ENCODE measurements around the gene TK1.
"Not testable (repeated sequence)": the region's sequence is repeated elsewhere in the genome, so short reads cannot be mapped to it uniquely, and the experiment has no call there.

The TK1 gene

DNA sequence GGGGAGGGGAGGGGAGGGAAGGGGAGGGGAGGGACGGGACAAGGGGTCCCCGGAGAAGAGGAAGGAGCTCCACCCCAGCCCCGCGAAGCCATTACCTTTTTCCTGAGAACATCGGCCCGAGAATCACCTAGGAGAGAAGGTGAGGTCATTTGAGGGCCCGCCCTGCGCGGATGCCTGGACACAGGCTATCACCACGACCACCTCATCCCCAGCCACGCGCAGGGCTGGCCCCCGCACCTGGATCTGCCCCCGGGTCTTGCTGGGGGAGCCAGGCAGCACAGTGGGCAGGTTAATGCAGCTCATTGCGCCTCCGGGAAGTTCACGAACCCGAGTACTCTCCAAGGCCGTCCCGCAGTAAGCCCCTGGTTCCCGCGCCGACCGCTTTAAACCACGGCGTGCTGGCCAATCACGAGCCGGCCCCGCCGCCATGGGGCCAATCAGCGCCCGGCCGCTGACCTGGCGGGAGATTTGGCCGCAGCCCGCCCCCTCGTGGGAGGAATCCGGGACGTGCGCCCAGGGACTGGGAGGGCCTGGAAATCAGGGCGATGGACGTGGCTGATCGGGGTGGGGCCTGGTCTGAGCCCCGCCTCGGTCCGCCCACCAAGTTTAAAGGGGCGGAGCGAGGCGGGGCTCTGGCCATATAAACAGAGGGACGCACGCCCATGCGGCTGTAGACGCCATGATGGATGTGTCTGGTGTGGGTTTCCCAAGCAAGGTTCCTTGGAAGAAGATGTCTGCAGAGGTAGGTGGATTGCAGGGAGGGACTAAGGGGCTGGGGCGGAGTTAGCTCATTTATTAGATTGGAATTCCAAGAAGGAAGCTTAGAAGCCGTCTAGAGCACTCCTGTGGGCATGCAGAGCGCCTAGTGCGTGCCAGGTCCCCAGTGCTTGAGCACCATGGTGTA, at the start of gene TK1, which contains the start of gene AFMID:
TSS of gene TK1 (minus strand) at position 361 of the 904 bp plus-strand sequence. CDS start at position 303, 58 bp downstream.
TSS of gene AFMID (plus strand) at position 671 of the 904 bp plus-strand sequence. CDS start at position 680, 9 bp downstream.
- DNase-seq, result peak; percentile 69

DNA sequence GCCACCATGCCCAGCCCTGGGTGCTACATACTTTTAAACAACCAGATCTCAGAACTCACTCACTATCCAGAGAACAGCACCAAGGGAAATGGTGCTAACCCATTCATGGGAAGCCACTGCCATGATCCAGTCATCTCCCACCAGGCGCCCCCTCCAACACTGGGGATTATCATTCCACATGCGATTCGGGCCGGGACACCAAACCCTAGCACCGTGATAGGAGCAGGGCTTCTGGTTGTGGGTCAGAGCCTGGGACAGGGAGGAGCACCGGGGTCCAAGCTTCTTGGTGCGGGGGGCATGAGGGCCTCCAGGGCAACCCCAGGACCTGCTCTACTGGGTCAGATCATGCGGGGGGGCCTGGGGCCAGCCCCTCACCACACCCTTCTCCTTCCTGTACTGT, 49.0 kb upstream of the TK1 start:
- DNase-seq, result no peak

- not testable (repeated sequence) for DNase-seq
Observed at GRCh38 chr17:78235022-78235421, 48.2 kb upstream of the TK1 start.

DNA sequence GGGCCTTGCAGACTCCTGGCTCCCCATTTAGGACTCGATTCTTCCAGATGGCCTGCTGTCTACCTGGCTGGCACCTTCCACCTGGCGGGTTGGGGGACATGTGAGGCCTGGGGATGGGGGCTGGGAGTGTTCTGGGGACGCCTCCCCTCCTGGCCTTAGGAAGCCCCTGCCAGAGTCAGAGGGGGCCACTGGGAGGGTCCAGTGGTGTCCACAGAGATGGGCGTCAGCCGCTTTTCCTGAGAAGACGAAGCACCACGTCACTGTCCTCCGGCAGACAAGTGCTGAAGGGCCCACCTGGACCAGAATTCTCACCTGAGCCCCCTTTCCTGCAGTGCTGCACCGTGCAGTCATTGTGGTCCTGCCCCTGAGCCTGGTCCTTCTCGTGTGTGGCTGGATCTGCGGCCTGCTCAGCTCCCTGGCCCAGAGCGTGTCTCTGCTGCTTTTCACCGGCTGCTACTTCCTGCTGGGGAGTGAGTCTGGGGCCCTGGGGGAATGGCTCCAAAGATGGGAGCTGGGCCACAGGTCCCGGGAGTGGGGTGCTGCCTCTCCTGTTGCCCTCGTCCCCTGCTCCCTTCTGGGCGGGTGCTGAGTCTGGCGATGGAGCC, 47.5 kb upstream of the TK1 start:
- no peak for DNase-seq

- DNase-seq, result no peak
Observed at GRCh38 chr17:78233678-78234077, 46.8 kb upstream of the TK1 start.

DNA sequence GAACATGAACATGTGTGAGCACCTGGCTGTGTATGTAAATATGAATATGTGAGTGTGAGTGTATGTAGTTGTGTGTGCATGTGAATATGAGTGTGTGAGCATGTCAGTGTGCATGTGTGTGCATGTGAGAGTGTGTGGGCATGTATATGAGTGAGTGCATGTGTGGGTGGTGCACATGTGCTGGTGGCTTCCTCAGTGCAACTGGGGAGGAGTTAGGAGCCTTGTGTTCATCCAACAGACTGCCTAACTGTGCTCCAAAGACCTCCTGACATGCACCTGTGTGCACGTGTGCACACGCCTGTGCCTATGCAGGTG, 46.0 kb upstream of the TK1 start:
- no peak for DNase-seq

DNA sequence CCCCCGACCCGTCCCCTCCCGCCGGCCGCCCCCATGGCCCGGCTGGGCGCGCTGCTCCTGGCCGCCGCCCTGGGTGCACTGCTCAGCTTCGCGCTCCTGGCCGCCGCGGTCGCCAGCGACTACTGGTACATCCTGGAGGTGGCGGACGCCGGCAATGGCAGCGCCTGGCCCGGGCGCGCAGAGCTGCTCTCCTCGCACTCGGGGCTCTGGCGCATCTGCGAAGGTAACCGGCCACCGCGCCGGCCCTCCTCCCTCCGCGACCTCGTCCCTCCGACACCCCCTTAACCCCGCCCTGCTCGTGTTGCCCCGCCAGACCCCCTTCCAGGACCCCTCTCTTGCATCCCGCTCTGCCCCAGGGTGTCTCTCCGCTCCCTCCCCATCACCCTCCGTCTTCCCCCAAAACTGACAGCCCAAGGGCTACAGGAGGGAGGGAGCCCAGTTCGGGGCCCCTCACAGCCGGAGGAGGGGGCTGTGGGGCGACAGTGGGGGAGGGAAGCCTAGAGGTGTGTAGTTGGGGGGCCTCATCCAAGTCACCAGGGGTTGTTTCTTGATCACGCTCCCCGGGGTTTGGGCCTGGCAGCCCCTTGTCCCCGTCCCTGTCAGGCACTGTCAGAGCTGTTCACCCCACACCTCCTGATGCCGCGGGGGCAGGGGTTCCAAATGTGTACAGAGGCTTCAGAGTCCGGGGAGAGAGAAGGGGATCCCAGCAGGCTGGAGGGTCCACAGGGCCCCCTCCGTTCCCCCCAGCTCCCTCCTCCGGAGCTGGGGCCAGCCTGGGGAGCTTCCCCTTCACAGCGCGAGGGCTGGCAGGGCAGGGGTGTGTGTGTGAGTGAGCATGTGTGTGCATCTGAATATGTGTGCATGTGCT, 45.4 kb upstream of the TK1 start:
- DNase-seq, result no peak

- DNase-seq, result no peak
Observed at GRCh38 chr17:78230996-78231935, 44.4 kb upstream of the TK1 start, which contains the start of gene TMEM235. Gene TMEM235 (plus strand): TSS chr17:78231631. CDS start chr17:78232024, 393 bp downstream.

DNA sequence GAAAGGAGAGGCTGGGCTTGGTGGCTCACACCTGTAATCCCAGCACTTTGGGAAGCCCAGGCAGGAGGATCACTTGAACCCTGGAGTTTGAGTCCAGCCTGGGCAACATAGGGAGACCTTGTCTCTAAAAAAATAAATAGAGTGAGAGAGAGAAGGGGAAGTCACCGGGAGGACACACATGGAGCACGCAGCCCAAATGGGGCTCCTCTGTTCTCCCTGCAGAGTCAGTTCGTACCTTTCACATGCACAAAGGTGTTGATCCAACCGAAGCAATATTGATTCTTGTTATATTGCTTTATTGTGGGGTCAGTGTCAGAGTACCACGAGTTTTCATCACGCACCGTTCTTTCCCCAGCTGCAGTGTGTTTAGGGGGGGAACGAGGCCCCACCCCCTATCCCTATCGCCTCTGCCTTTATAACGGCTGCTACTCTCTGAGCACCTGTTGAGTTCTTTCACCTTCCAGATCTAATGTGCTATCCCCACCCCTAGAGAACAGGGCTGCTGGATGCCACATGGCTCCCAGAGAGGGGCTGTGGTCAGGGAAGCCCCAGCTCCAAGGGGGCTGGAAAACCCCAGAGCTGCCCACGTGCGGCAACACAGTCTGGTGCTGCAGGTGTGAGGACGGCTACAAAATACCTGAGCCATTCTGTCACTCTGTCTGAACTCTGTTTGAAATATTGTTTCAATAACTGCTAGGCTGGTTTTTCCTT, 43.6 kb upstream of the TK1 start:
- no peak for DNase-seq

DNA sequence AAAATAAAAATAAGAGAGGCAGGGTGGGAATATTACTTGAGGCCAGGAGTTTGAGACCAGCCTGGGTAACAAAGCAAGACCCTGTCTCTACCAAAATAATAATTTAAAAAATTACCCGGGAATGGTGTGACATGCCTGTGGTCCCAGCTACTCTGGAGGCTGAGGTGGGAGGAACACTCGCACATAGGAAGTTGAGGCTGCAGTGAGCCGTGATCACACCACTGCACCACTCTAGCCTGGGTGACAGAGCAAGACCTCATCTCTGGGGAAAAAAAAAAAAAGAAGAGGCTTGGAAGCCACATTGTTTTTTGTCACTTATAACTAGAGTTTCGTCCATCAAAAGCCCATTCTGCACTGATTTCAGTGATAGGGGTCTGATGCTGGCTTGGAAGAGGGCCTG, 41.3 kb upstream of the TK1 start:
- no peak for DNase-seq

DNA sequence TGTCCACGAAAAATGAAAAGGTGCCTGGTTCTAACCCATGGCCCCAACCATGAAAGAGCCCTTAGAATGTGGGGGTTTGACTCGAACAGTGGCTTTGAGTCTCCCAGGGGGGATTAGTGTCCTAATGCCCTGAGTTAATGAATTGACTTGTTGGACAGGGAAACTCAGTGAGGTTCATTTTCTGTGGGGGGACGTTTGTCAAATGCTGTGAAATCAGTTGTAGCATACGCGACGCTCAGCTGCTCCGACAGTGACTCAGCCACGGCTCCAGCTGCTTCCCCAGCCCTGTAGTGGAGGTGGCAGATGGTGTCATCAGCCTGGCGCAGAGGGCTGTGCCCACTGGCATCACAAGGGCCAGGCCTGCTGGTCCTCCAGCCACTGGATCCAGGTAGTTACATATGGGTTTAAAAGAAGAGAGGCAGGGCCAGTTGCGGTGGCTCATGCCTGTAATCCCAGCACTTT, 40.6 kb upstream of the TK1 start:
- DNase-seq, result no peak

DNA sequence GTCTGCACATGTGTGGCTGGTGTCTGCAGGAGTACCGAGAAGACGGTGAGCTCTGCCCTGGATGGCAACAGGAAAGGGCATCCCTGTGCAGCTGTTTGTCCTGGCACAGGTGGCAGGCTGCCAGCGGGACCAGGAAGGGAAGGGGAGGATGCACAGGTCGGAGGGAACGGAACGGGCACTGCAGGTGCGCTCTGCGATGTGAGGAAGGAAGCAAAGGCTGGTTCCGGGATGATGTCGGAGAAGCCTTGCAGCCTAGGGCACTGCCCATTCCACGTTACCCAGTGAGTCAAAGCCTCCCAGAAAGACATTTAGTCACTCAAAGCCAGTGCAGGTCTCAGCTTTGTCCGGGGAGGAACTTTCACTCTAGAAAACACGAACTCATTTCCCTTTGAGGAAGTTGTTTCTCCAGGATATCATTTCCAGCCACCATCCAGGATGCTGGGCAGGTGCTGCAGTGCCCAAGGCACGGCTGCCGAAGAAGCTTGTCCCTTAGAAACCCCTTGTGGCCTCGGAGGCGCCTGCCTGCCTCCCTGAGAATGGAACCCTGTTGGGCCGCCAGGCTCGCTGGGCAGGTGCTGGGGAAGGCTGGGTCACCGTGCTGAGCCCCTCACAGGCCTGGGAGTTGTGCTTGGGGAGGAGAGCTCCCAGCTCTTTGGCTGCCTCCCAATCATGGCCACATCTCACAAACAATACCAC, 40.1 kb upstream of the TK1 start:
- no peak for DNase-seq

GRCh38 chr17:78226055-78226758, 39.4 kb upstream of the TK1 start:
- no peak for DNase-seq

DNA sequence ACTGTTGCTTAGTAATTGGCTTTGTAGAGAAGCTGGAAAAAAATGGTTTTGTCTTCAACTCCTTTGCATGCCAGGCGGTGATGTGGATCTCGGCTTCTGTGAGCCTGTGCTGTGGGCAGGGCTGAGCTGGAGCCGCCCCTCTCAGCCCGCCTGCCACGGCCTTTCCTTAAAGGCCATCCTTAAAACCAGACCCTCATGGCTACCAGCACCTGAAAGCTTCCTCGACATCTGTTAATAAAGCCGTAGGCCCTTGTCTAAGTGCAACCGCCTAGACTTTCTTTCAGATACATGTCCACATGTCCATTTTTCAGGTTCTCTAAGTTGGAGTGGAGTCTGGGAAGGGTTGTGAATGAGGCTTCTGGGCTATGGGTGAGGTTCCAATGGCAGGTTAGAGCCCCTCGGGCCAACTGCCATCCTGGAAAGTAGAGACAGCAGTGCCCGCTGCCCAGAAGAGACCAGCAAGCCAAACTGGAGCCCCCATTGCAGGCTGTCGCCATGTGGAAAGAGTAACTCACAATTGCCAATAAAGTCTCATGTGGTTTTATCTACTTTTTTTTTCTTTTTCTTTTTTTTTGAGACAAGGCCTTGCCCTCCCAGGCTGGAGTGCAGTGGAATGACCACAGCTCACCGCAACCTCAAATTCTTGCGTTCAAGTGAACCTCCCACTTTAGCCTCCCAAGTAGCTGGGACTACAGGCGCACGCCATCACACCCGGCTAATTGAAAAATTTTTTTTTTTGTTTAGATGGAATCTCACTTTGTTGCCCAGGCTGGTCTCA, 38.4 kb upstream of the TK1 start:
- no peak for DNase-seq

DNA sequence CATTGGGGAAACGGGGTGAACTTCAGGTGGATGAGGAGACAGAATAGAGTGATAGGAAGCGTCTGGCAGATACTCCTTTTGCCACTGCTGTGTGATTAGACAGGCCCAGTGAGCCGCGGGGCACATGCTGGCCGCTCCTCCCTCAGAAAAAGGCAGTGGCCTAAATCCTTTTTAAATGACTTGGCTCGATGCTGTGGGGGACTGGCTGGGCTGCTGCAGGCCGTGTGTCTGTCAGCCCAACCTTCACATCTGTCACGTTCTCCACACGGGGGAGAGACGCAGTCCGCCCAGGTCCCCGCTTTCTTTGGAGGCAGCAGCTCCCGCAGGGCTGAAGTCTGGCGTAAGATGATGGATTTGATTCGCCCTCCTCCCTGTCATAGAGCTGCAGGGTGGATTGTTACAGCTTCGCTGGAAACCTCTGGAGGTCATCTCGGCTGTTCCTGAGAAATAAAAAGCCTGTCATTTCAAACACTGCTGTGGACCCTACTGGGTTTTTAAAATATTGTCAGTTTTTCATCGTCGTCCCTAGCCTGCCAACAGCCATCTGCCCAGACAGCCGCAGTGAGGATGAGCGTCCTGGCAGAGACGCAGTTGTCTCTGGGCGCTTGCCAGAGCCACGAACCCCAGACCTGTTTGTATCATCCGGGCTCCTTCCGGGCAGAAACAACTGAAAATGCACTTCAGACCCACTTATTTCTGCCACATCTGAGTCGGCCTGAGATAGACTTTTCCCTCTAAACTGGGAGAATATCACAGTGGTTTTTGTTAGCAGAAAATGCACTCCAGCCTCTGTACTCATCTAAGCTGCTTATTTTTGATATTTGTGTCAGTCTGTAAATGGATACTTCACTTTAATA, 37.6 kb upstream of the TK1 start:
- no peak for DNase-seq

DNA sequence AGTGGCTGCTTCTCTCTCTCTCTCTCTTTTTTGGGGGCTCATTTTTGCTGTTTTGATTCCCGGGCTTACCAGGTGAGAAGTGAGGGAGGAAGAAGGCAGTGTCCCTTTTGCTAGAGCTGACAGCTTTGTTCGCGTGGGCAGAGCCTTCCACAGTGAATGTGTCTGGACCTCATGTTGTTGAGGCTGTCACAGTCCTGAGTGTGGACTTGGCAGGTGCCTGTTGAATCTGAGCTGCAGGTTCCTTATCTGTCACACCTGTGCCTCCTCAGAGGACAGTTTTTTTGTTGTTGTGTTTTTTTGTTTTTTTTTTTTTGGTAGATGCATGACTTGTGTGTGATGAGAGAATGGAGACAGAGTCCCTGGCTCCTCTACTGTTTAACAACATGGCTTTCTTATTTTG, 36.9 kb upstream of the TK1 start:
- DNase-seq, result no peak

- no peak for DNase-seq
Observed at GRCh38 chr17:78223061-78223460, 36.2 kb upstream of the TK1 start.
